ENCODE results near the gene VENTX.

The VENTX gene

GRCh38 chr10:133254421-133255120, 16.9 kb downstream of the VENTX start:
- Histone ChIP-seq H4K20me1 (ENCODE audit: insufficient read depth, low read length, poor library complexity, severe bottlenecking) (no peaks in the 10 kb centered on the region), H3K36me3 (ENCODE audit: insufficient read depth, low read length) (no peaks in the 10 kb centered on the region), H3K9me3 (ENCODE audit: insufficient read depth, low read depth, low read length) (no peaks in the 10 kb centered on the region), H3K4me1 (ENCODE audit: insufficient read depth, low read length, poor library complexity, severe bottlenecking) (peaks cover 33% of the 10 kb centered on the region), H3F3A (ENCODE audit: low read depth) (peaks cover 10% of the 10 kb centered on the region), H3K9me2 (replicated peaks; ENCODE audit: low read depth, low read length) (no peaks in the 10 kb centered on the region), H3K9ac (ENCODE audit: low read depth, low read length, poor library complexity, severe bottlenecking) (no peak overlapping the region), H3K4me3 (ENCODE audit: low read length, poor library complexity, severe bottlenecking) (no peak overlapping the region), H2AFZ (ENCODE audit: low read length) (no peak overlapping the region), H3K4me2 (ENCODE audit: low read depth, low read length, poor library complexity, severe bottlenecking) (no peak overlapping the region), H3K27me3 (ENCODE audit: insufficient read depth, low read length, poor library complexity, severe bottlenecking) (no peaks in the 10 kb centered on the region), H3K79me2 (ENCODE audit: insufficient read depth, low read length) (no peaks in the 10 kb centered on the region)
- TF ChIP-seq EZH2phosphoT487 (IDR thresholded peaks at IDR 0.05; ENCODE audit: borderline replicate concordance) (no peak), CTCF (conservative IDR thresholded peaks at IDR 0.05; ENCODE audit: low read length) (no peak)

- Histone ChIP-seq H4K20me1 (ENCODE audit: insufficient read depth, low read length, poor library complexity, severe bottlenecking) (no peaks in the 10 kb centered on the region), H3K4me1 (ENCODE audit: insufficient read depth, low read length, poor library complexity, severe bottlenecking) (peaks cover 41% of the 10 kb centered on the region), H3F3A (ENCODE audit: low read depth) (peaks cover 13% of the 10 kb centered on the region), H3K4me2 (ENCODE audit: low read depth, low read length, poor library complexity, severe bottlenecking) (no peak overlapping the region), H3K4me3 (ENCODE audit: low read length, poor library complexity, severe bottlenecking) (no peak overlapping the region), H3K27me3 (ENCODE audit: insufficient read depth, low read length, poor library complexity, severe bottlenecking) (no peaks in the 10 kb centered on the region), H3K9ac (ENCODE audit: low read depth, low read length, poor library complexity, severe bottlenecking) (no peak overlapping the region), H3K9me3 (ENCODE audit: insufficient read depth, low read depth, low read length) (no peaks in the 10 kb centered on the region), H3K9me2 (replicated peaks; ENCODE audit: low read depth, low read length) (no peaks in the 10 kb centered on the region), H3K36me3 (ENCODE audit: insufficient read depth, low read length) (no peaks in the 10 kb centered on the region), H3K79me2 (ENCODE audit: insufficient read depth, low read length) (no peaks in the 10 kb centered on the region), H2AFZ (ENCODE audit: low read length) (no peak overlapping the region)
- TF ChIP-seq CTCF (conservative IDR thresholded peaks at IDR 0.05; ENCODE audit: low read length) (no peak), EZH2phosphoT487 (IDR thresholded peaks at IDR 0.05; ENCODE audit: borderline replicate concordance) (no peak)
Measured at GRCh38 chr10:133255323-133255722, 17.7 kb downstream of the VENTX start.

GRCh38 chr10:133257489-133258065, 19.9 kb downstream of the VENTX start:
- H3K4me1 ChIP-seq (ENCODE audit: insufficient read depth, low read length, poor library complexity, severe bottlenecking), result peaks cover 58% of the 10 kb centered on the region
- no peaks in the 10 kb centered on the region for H3K9me2 ChIP-seq (replicated peaks; ENCODE audit: low read depth, low read length)
- peak overlapping the region; percentile 80 for H3K4me2 ChIP-seq (ENCODE audit: low read depth, low read length, poor library complexity, severe bottlenecking)
- peaks cover 13% of the 10 kb centered on the region for H3F3A ChIP-seq (ENCODE audit: low read depth)
- H3K79me2 ChIP-seq (ENCODE audit: insufficient read depth, low read length), result no peaks in the 10 kb centered on the region
- peak overlapping the region; percentile 61 for H3K9ac ChIP-seq (ENCODE audit: low read depth, low read length, poor library complexity, severe bottlenecking)
- no peaks in the 10 kb centered on the region for H3K27me3 ChIP-seq (ENCODE audit: insufficient read depth, low read length, poor library complexity, severe bottlenecking)
- H3K36me3 ChIP-seq (ENCODE audit: insufficient read depth, low read length), result no peaks in the 10 kb centered on the region
- H4K20me1 ChIP-seq (ENCODE audit: insufficient read depth, low read length, poor library complexity, severe bottlenecking), result no peaks in the 10 kb centered on the region
- peak overlapping the region; percentile 67 for H3K4me3 ChIP-seq (ENCODE audit: low read length, poor library complexity, severe bottlenecking)
- TF ChIP-seq EZH2phosphoT487 (IDR thresholded peaks at IDR 0.05; ENCODE audit: borderline replicate concordance) (no peak), CTCF (conservative IDR thresholded peaks at IDR 0.05; ENCODE audit: low read length) (peak; percentile 43)
- no peaks in the 10 kb centered on the region for H3K9me3 ChIP-seq (ENCODE audit: insufficient read depth, low read depth, low read length)
- peak overlapping the region; percentile 66; the same call in 1 of the 2 replicates for H2AFZ ChIP-seq (ENCODE audit: low read length)

All from Loucy (cell line).